Measurements from ENCODE around the gene SPIRE1.
"Not testable (repeated sequence)": the region's sequence is repeated elsewhere in the genome, so short reads cannot be mapped to it uniquely, and the experiment has no call there.

SPIRE1 gene

DNA sequence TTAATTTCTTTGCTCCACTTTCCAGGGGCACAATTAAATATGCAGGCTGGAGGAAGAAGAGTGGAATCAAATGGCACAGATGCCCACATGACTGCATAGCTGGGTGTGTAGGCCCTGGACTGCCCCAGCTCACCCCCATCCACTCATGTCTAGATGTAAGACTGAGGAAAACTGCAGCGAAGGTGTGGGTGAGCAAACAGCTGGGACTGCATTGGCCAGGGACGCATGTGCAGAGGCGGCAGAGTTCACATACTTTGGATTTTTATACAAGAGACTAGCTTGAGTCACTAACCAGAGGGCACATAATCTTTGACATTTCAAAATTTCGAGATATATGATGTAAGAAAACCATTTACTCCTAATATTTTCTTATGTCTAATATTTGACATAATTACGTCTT is 60.1 kb downstream of the SPIRE1 start:
- no peak for DNase-seq

DNA sequence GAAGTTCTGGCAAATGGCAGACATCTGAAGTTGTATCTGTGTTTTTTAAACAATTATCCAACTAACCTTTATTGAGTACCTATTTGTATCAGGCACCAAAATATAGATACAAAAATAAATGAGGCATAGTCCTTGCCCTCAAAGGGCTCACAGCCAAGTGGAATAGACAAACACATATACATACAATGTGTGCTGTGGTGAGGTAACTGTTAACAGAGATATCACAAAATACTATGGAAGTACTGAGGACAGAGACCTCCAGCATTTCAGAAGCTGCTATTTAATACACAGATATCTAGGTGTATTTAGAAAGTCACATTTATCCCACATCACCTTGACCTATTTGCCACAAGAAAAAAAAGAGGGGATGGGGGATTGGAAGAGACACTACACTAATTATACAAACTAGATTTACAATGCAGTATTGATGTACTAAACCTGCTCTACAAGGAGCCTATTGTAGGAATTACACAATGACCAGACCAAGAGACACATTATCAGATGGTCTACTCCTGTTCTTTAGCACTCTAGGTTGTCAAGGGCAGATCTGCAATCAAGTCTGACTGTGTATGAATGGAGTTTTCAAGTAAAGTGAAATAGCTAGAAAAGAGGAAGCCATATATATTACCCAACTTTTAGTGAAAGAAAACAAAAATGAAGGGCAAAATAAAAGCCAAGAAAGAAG is 62.2 kb downstream of the SPIRE1 start:
- DNase-seq: no peak

DNA sequence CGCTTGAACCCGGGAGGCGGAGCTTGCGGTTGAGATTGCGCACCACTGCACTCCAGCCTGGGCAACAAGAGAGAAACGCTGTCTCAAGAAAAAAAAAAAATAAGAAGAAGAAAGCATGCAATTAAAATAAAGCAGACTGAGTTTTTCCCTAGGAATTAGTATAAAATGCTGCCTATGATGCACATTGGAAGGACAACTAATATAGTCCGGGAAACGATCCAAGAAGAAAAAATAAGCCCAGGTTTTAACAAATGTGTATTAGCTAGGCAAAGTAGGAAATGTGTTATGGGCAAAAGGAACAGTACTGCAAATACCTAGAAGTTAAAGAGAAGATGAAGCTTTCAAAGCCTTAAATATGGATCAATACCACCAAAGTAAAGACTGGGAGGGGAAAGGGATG is 64.0 kb downstream of the SPIRE1 start:
- no peak for DNase-seq

DNA sequence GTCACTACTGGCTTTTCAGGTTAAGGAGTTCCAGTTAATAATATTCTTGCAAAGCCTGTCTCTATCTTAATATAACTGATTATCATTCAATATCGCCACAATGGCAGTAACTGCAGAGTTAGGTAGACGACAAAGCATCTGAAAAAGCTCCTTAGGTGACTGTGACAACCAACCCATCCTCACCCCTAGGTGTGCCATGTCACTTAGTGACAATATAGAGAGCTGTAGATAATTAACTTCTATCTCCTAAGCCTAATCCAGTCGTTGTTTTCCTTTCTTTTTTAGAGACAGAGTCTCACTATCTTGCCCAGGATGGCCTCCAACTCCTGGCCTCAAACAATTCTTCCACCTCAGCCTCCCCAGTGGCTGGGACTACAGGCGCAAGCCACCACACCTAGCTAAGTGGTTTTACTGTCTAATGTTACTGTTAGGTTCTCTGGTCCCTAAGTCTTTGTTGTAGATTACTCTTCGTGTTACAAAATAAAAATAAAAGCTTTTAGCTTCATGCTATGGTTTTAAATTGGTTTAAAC is 65.2 kb downstream of the SPIRE1 start:
- DNase-seq: no peak

DNA sequence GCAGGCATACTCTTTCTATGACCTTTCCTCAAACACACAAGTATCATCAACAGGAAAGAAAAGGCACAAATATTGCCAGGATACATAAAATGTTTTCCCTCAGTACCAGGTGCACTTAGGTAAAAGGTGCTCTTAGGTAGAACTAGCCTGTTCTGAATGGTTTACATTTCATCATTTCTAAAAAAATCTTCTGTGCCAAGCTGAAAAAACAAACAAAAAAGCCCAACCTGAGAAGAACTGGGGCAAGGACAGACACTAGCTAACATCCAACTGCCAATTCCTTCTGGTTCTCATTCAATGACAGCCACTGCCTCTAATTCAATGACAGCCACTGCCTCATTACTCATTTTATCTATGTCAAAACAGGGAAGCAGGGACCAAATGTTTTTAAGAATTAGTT is 68.5 kb downstream of the SPIRE1 start:
- DNase-seq: no peak

DNA sequence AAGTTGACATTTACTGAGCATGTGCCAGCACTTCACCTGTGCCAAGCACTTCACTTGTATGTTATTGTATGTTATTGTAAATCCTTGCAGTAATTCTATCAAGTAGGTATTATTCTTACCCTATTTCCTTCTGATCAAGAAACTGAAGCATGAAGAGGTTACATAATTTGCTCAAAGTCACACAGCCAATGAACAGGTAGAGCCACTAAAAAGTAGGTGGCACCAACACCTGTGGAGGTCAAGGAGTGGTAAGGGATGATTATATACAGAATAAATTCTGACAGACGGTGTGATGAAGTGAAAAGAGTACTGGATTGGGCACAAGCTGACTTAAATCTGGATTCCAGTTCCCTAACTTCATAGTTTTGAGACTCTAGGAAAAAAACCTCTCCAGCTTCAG is 71.0 kb downstream of the SPIRE1 start:
- no peak for DNase-seq

DNA sequence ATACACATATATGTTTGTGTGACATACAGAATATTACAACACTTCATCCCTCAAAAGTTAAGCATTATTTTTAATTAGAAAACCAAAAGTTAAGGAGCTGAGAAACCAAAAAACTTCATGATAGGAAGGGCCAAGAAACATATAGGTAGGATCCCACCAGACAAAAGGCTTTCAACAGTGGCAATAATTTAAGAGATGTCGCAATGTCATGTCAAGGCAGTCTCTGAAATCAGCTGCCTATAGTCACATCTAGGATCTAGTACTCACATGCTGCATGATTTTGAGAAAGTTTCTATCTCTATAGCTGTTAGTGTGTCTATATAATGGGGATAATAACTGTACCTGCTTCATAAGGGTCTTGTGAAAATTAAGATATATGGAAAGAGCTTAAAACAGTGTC is 72.7 kb downstream of the SPIRE1 start:
- DNase-seq: no peak

DNA sequence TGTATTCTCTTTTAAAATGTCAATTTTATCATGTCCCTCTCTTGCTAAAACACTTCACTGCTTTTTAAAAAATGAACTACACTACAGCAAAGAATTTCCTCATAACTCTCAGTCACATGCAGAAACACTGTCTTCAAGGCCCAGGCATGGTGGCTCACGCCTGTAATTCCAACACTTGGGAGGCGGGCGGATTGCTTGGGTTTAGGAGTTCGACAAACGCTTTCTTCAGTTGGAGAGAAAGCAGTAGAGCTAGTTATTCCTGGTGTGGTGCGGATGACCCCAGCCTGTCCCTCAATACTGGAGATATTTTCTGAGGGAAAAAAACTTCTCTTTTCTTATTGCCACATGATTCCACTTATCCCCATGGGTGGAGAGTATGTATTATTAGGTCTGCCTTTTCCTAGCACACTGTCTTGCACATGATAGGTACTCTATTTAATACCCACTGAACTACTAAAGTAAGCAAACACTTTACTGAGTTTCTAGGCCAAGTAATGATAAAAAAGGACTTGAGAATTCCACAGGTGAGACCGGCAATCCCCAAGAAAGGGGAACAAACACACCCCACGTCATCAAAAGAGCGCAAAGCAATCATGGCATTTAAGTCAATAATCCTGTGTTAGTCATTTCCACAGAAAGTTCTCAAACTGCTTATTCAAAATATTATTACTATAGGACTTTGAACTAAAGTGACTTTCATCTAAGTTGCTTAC is 77.1 kb downstream of the SPIRE1 start:
- no peak for DNase-seq

DNA sequence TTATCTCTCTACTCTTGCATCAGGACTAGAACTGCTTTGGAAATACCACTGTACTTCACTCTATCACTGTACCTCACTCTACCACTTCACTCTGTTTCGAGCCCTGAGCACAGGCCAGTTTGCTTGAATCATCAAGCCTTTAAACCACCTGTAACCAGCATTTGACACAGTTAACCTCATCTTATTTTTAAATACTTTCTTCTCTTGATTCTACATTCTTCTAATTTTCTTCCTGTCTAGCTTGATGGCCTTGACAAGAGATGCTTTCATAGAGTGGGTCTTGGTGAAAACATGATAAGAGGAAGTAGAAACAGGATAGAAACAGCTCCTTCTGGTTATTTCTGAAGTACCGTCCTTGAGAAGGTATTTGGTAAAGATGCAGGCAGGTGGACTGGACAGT is 78.1 kb downstream of the SPIRE1 start:
- no peak for DNase-seq

DNA sequence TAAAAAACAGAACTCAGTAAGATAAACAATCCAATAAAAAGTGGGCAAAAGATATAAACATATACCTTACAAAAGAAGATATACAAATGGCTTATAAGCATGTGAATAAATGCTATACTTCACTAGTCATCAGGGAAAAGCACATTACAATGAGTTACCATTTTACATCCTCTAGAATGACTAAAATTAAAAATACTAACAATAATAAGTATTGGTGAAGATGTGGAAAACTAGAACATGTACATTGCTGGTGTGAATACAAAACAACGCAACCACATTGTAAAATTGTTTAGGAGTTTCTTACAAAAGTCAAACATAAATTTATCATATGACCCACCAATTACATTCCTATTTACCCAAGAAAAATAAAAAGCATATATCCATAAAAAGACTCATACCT is 80.1 kb downstream of the SPIRE1 start:
- no peak for DNase-seq

DNA sequence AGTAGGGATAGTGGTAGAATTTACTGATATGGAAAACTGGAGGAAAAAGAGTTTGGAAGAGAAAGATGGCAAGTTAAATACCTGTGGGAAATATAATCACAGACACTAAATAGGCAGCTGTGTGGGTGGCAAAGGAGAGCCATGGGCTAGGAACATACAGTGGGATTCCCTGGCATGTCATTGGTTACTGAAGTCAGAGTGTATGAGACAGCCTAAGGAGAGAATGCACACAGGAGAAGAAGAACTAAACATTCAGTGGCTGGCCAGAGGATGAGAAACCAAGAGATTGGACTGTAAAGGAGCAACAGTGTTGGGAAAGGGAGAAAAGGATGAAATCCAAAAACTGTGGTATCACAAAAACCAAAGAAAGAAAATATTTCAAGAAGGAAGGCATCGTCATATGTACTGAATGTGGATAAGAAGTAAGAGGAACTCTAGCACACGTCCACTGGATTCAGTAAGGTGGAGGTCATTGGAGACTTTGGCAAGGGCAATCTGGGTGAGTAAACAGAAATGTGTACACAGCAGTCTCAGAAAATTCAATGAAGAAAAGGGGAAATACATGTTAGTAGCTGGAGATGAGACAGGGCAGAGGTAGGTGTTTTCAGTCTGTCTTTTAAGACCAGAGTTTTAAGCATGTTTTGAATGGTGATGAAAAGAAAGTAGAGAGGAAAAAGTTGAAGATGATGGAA is 83.3 kb downstream of the SPIRE1 start:
- no peak for DNase-seq

DNA sequence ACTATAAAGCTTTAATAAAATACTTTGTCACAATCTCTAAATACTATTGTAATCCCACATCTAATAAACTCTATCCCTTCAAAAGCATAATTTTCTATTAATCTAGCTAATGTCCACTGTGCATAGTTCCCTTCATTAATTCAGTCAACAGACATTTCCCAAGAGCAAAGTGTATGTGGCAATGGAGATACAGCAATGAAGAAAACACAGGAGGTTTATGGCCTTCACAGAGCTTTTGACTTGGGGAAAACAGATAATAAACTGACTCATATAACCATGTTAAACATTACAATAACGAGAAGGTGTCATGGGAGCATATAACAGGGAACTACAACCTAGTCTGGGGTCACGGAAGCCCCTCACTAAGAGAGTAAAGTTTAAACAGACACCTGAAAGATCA is 86.3 kb downstream of the SPIRE1 start:
- DNase-seq: no peak

DNA sequence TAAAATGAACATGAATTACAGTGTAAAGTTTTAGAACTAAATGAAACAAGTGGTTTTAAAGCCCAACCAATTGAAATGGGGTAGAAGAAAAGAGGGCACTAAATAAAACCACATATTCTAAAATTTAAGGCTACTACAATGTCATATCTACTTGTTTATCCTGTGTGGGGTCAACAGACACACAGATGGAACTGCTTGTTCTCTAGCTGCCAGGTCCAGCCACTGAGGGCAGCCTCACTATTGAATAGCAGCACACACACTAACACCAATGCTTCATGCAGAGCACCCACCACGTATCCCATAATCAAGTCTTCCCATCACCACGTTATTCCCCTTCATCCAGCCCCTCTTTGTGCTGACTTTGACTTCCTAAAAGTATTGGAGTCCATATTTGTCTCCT is 88.1 kb downstream of the SPIRE1 start:
- DNase-seq: no peak

DNA sequence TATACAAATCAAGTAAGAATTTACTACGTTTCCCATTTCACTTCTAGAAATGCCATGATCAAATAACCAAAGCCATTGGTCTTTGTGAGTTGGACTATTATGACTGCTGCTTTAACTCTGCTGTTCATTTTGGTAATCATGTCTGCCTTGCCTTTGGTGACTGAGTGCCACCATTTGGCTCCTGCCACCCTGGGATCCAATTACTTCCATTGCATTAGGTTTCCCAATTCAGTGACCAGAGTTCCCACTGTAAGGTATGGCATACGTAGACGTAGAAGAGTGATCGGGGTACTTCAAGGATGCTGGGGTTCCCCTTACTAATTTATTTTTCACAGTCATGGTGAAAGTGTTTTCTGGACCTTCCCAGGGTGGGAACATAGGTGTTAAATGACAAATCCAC is 90.1 kb downstream of the SPIRE1 start:
- DNase-seq: no peak

DNA sequence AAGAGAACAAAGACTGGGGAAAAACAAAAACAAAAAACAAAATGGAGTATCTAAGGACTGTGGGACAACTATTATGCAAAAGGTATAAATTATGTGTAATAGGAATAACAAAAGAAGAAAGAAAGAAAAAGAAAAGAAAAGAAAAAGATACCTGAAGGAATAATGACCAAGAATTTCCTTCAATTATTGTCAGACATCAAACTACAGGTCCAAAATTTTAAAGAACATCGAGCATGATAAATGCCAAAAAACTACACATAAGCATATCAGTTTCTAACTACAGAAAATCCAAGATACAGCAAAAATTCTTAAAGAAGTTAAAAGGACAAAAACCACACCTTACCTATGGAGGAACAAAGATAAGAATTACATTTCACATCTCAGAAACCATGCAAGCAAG is 93.0 kb downstream of the SPIRE1 start:
- DNase-seq: no peak

DNA sequence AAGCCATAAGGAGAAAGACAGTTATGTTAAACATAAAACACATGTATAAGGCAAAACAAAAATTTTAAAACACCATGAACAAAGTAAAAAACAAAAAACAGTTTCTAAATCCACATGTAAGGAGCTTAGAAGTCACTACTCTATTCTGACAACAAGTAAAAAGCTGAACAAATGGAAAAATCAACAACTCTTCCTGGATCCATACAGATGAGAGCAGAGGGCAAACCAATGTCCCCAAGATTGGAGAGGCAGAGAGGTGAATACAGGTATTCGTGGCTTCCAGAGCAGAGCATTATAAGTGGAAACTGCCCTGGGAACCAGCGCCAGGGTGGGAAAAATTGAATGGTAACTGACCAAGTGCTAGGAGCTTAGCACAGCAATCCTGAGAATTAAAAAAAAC is 93.5 kb downstream of the SPIRE1 start:
- DNase-seq: no peak

DNA sequence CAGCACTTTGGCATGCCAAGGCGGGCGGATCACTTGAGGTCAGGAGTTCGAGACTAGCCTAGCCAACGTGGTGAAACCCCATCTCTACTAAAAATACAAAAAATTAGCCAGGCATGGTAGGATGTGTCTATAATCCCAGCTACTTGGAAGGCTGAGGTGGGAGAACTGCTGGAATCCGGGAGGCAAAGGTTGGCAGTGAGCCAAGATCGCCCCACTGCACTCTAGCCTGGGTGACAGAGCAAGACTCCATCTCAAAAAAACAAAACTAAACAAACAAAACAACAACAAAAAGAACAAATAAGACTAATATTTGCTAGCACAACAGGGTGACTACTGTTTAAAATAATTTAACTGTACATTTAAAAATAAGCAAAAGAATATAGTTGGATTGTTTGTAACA is 97.3 kb downstream of the SPIRE1 start:
- not testable (repeated sequence) for DNase-seq

DNA sequence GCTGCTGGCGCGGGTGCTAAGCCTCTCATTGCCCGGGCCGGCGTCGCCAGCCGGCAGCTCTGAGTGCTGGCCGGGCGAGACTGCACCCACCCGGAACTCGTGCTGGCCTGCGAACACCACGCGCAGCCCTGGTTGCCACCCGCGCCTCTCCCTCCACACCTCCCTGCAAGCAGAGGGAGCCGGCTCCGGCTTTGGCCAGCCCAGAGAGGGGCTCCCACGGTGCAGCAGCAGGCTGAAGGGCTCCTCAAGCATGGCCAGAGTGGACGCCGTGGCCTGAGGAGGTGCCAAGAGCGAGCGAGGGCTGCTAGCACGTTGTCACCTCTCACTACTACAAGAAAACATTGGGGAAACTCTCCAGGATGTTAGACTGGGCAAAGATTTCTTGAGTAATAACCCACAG is 98.6 kb downstream of the SPIRE1 start:
- no peak for DNase-seq

DNA sequence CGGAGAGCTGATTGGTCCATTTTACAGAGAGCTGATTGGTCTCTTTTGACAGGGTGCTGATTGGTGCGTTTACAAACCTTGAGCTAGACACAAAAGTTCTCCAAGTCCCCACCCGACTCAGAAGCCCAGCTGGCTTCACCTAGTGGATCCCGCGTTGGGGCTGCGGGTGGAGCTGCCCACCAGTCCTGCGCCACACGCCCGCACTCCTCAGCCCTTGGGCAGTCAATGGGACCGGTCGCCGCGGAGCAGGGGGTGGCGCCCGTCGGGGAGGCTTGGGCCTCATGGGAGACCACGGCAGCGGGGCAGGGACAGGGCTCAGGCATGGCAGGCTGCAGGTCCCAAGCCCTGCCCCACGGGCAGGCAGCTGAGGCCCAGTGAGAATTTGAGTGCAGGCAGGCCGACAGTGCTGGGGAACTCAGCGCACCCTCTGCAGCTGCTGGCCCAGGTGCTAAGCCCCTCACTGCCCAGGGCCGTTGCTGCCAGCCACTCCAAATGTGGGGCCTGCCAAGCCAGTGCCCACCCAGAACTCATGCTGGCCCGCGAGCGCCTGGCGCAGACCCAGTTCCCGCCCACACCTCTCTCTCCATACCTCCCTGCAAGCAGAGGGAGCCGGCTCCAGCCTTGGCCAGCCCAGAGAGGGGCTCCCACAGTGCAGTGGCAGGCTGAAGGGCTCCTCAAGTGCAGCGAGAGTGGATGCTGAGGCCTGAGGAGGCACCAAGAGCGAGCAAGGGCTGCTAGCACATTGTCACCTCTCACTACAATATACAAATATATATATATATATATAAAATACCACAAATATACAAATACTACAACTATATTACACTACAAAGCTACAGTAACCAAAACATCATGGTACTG is 100.7 kb downstream of the SPIRE1 start:
- no peak for DNase-seq

DNA sequence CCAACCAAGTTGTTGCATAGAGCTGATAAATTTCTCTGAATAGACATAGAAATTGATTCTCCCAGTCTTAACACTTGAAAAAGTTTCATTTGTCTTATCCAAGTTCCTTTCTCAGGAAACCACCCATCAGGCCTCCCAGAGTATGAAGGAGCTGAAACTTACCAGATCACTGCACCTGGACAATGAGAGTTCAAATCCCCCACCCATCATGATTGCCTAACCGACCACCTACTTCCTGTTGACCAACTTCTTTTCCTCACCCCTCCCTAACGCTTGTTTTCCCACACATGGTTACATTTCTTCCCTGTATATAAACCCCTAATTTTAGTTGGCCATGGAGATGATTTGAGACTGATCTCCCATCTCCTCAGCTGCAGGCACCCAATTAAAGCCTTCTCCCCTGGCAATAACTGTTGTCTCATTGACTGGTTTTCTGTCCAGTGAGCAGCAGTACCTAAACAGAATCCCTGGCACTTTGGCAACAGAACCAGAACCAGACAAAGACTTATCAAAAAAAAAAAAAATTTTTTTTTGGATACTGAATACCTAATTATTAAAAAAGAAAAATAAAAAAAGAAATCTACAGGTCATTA is 103.0 kb downstream of the SPIRE1 start:
- no peak for DNase-seq

DNA sequence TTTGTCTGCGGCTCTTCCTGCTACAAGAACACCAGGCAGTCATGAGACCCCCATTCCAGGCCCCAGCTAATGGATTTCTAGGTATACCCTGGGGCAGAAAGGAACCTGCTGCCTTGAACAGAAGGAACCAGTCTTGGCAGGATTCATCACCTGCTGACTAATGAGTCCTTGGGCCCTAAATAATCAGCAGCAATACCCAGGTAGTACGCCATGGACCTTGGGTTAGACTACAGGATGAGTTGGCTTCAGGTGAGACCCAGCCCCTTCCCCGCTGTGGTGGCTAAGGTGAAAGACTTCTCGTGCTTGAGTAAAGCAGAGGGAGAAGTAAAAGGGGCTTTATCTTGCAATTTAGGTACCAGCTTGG is 105.0 kb downstream of the SPIRE1 start:
- DNase-seq: no peak

DNA sequence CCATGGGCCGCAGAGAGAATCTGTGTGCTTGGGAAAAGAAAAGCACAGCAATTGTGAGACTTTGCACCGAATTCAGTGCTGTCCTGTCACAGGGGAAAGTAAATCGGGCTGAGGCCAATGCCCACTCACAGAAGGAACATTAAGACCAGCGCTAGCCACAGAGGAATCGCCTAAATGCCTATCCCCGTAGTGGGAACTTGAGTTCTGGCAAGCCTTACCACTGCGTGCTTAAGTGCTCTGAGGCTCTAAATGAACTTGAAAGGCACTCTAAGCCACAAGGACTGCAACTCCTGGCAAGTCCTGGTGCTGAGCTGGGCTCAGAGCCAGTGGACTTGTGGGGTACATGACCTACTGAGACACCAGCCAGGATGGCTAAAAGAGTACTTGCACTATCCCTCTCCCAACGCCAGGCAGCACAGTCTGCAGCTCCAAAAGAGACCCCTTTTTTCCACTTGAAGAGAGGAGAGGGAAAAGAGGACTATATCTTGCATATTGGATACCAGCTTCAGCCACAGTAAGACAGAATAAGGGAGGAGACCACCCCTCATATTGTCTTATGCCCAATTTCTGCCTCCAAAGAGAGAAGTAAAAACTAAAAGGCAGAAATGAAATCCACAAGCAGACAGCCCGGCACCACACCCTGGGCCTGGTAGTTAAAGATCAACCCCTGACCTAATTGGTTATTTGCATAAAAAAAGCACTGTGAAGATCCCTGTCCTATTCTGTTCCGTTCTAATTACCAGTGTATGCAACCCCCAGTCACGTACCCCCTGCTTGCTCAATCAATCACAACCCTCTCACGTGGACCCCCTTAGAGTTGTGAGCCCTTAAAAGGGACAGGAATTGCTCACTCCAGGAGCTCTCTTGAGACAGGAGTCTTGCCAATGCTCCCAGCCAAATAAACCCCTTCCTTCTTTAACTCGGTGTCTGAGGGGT is 105.7 kb downstream of the SPIRE1 start:
- DNase-seq: not testable (repeated sequence)

Measured in stimulated activated CD8-positive, alpha-beta memory T cell treated with anti-CD3 and anti-CD28 coated beads, Interleukin-4, amount 100 ng/mL, for 48 hours (primary cell).